HEK293T (cell line): ENCODE measurements around the gene MTF2.

Experiments used
- CTCF ChIA-PET: fragments of 350-600 bp; formaldehyde crosslinking; extraction: SDS; loops from one replicate; lab custom pipeline; 2021; ENCODE audit warnings: antibody characterized with exemption, inconsistent platforms; lab: Yijun Ruan, JAX
- POLR2A ChIA-PET: fragments of 350-600 bp; formaldehyde crosslinking; extraction: SDS; loops from one replicate; lab custom pipeline; 2020; ENCODE audit warnings: antibody characterized with exemption, inconsistent platforms; lab: Yijun Ruan, JAX
- DNase-seq: peaks from one replicate; pipeline ENCODE4 v3.0.0; 2012; ENCODE audit warnings: mixed read lengths; ENCODE audit errors: extremely low spot score
- ARNT ChIP-seq: fragments of 450-650 bp; IDR thresholded peaks from 2 replicates; pipeline ENCODE4 v1.6.1; 2017; ENCODE audit warnings: mild to moderate bottlenecking
- BHLHE40 ChIP-seq: fragments of 450-650 bp; IDR thresholded peaks from 2 replicates; pipeline ENCODE4 v1.6.1; 2016; ENCODE audit warnings: mild to moderate bottlenecking, moderate library complexity, borderline replicate concordance
- CTBP1 ChIP-seq: fragments of 450-650 bp; IDR thresholded peaks from 2 replicates; pipeline ENCODE4 v1.6.1; 2016; ENCODE audit warnings: borderline replicate concordance
- ELF4 ChIP-seq: fragments of 450-650 bp; IDR thresholded peaks from 2 replicates; pipeline ENCODE4 v1.6.1; 2017; ENCODE audit warnings: antibody characterized with exemption
- FOXA1 ChIP-seq: fragments of 450-650 bp; IDR thresholded peaks from 2 replicates; pipeline ENCODE4 v1.6.1; 2016; ENCODE audit warnings: mild to moderate bottlenecking
- FOXK2 ChIP-seq: fragments of 450-650 bp; IDR thresholded peaks from 2 replicates; pipeline ENCODE4 v1.6.1; 2016; ENCODE audit warnings: mild to moderate bottlenecking
- FOXM1 ChIP-seq: fragments of 450-650 bp; IDR thresholded peaks from 2 replicates; pipeline ENCODE4 v1.6.1; 2017; ENCODE audit warnings: mild to moderate bottlenecking, borderline replicate concordance
- HDGF ChIP-seq: fragments of 450-650 bp; IDR thresholded peaks from 2 replicates; pipeline ENCODE4 v1.6.1; 2017; ENCODE audit warnings: antibody characterized with exemption, borderline replicate concordance
- L3MBTL2 ChIP-seq: fragments of 450-650 bp; conservative IDR thresholded peaks from 2 replicates; pipeline ENCODE4 v1.6.1; 2016; ENCODE audit warnings: mild to moderate bottlenecking
- LEF1 ChIP-seq: fragments of 450-650 bp; IDR thresholded peaks from 2 replicates; pipeline ENCODE4 v1.6.1; 2017; ENCODE audit warnings: mild to moderate bottlenecking, borderline replicate concordance
- NFRKB ChIP-seq: fragments of 450-650 bp; IDR thresholded peaks from 2 replicates; pipeline ENCODE4 v1.6.1; 2016; ENCODE audit warnings: mild to moderate bottlenecking, moderate library complexity
- SP1 ChIP-seq: fragments of 450-650 bp; IDR thresholded peaks from 2 replicates; pipeline ENCODE4 v1.6.1; 2017
- SUZ12 ChIP-seq: fragments of 450-650 bp; IDR thresholded peaks from 2 replicates; pipeline ENCODE4 v1.6.1; 2016; ENCODE audit warnings: mild to moderate bottlenecking
- TARDBP ChIP-seq: fragments of 450-650 bp; IDR thresholded peaks from 2 replicates; pipeline ENCODE4 v1.6.1; 2016
- ZNF384 ChIP-seq: fragments of 450-650 bp; IDR thresholded peaks from 2 replicates; pipeline ENCODE4 v1.6.1; 2016
- TF ChIP-seq, protein P1 (sequence below): fragments of 450-650 bp; IDR thresholded peaks from 2 replicates; pipeline ENCODE4 v1.6.1; 2016

The MTF2 gene

DNA sequence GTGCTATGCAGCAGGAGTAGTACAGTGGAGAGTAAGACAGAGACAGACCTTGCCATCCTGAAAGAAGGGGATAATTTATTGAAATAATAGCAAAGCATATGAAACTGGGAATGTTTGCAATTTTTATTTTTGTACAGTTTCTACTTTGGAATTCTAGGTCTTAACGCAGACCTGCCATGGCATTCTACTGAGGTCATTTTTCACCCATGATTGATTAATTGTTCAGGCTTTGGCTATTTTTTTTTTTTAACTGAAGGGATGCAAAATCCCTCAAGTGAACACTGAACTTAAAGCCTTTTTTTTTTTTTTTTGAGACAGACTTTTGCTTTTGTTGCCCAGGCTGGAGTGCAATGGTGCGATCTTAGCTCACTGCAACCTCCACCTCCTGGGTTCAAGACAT lies 27.1 kb downstream of the MTF2 start:
- POLR2A ChIA-PET: no interaction called here
- CTCF ChIA-PET: no interaction called here
- TF ChIP-seq FOXM1 (no peak), FOXA1 (no peak), NFRKB (no peak), BHLHE40 (no peak), ARNT (no peak), SUZ12 (no peak), TARDBP (no peak), HDGF (no peak), SP1 (no peak), FOXK2 (no peak), L3MBTL2 (no peak), ELF4 (no peak), CTBP1 (no peak), ZNF384 (no peak), LEF1 (no peak)
- TF ChIP-seq, protein P1, sequence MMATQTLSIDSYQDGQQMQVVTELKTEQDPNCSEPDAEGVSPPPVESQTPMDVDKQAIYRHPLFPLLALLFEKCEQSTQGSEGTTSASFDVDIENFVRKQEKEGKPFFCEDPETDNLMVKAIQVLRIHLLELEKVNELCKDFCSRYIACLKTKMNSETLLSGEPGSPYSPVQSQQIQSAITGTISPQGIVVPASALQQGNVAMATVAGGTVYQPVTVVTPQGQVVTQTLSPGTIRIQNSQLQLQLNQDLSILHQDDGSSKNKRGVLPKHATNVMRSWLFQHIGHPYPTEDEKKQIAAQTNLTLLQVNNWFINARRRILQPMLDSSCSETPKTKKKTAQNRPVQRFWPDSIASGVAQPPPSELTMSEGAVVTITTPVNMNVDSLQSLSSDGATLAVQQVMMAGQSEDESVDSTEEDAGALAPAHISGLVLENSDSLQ: no peak
- no peak for DNase-seq

DNA sequence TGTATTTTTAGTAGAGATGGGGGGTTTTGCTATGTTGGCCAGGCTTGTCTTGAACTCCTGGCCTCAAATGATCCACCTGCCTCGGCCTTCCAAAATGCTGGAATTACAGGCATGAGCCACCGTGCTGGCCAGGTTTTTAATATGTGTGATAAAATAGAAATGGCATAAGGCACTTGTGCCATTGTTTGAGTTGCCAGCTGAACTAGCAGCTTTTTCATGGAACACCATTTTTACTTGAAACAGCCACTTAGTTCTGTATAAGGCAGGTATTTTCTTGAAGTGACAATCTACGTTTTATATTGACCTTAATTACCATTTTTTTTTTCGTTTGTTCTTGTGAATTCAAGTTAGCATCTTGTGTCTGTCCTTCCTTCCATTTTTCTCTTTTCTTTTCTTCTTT lies 28.3 kb downstream of the MTF2 start:
- CTCF ChIA-PET: no interaction called here
- POLR2A ChIA-PET: no interaction called here

DNA sequence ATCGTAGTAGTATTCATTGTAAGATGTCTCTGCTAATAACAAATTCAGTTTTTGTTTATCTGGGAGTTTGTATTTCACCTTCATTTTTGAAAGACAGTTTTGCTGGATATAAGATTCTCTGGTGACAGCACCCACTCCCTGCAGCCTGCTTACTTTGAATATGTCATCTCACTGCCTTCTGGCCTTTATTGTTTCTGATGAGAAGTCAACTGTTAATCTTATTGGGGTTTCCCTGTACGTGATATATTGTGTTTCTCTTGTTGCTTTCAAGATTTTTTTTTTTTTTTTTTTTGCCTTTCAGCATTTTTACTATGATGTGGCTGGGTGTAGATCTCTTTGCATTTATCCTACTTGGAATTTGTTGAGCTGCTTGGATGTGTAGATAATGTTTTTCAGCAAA lies 29.3 kb downstream of the MTF2 start:
- ChIA-PET CTCF (no interaction called here), POLR2A (no interaction called here)
- TF ChIP-seq LEF1 (no peak), ZNF384 (no peak), NFRKB (no peak), CTBP1 (no peak), L3MBTL2 (no peak), SP1 (no peak), FOXA1 (no peak), FOXM1 (no peak), ARNT (no peak), ELF4 (no peak), TARDBP (no peak), FOXK2 (no peak), SUZ12 (no peak), HDGF (no peak), BHLHE40 (no peak)
- TF ChIP-seq, protein P1: no peak

More for the DNA sequence above, 28.3 kb downstream of the MTF2 start:
- TF ChIP-seq TARDBP (no peak), NFRKB (no peak), ZNF384 (no peak), LEF1 (no peak), FOXM1 (no peak), FOXK2 (no peak)
- DNase-seq: no peak

DNA sequence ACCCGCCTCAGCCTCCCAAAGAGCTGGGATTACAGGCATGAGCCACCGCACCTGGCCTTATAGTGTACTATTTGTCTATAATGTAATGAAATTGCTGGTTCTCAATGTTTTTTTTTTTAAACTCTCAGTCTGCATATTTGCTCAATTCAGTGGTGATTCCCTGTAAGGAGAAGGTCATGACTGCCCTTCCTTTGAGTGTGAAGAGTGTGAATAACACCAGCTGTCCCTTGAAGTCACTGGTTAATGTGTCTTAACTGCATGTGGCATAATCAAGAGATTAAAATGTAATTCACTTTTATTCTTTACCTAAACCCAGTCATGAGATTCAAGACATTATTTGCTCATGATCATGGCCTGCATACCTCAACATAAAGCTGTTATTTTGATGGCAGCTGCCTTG lies 30.5 kb downstream of the MTF2 start:
- POLR2A ChIA-PET: interaction anchor here (1.4 kb wide), 1 partner anchor 30 kb away, joined by 8 read pairs; the partner anchor contains the start of gene MTF2
- DNase-seq: no peak
- CTCF ChIA-PET: interaction anchor here (0.6 kb wide), 1 partner anchor 15 kb away, joined by 4 read pairs; no protein-coding TSS in a partner anchor
- TF ChIP-seq HDGF (no peak), CTBP1 (no peak), LEF1 (no peak), FOXA1 (no peak), FOXM1 (no peak), BHLHE40 (no peak), FOXK2 (no peak), L3MBTL2 (no peak), SP1 (no peak), ZNF384 (no peak), SUZ12 (no peak), TARDBP (no peak), ELF4 (no peak), NFRKB (no peak)
- TF ChIP-seq, protein P1: no peak

More for the DNA sequence above, 29.3 kb downstream of the MTF2 start:
- DNase-seq: no peak

DNA sequence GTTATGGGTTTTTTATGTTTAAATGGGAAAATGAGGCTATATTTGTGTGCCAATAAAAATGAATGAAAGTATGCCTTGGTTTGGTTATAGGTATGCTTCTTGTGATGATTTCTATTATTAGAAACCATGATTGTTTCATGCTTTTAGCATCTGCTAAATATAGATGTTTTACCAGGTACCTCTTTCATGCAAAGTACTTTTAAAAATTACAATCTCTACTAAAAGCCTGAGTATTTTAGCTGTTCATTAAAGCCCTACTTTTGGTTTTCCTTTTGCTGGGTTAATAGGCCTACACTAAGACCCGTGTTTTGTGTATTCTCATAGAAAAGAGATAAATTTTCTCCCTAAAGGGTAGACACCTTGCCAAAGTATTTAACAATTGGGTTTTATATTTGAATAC lies 32.0 kb downstream of the MTF2 start:
- TF ChIP-seq BHLHE40: no peak
- no peak for TF ChIP-seq NFRKB
- no peak for TF ChIP-seq FOXK2
- TF ChIP-seq ZNF384: no peak
- no peak for TF ChIP-seq L3MBTL2
- no peak for TF ChIP-seq SP1
- no peak for TF ChIP-seq HDGF
- TF ChIP-seq ARNT: no peak
- no peak for TF ChIP-seq ELF4
- no peak for TF ChIP-seq FOXM1
- TF ChIP-seq, protein P1: no peak
- TF ChIP-seq LEF1: no peak
- no peak for TF ChIP-seq CTBP1
- no peak for TF ChIP-seq TARDBP
- TF ChIP-seq SUZ12: no peak
- ChIA-PET POLR2A (interaction anchor here (0.9 kb wide), 1 partner anchor 32 kb away, joined by 3 read pairs; the partner anchor contains the start of gene MTF2), CTCF (no interaction called here)
- no peak for DNase-seq

DNA sequence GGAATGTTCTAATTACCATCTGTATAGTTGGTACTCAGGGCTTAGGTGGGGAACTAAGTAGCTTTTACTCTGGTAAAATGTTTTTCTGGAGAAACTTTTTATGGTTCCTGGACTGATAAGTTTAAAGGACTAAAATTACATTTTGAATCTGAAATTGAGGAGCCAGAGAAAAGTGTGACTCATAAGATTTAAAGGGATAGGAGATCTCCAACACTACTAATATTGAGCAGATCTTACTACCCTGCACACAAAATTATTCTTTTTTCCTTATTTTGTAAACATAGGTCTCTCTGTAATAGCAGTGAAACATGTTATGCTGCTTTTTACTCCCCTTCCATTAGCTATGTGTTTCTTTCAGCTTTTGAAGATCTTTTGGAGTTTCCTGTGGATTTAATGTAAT lies 32.5 kb downstream of the MTF2 start:
- ChIA-PET CTCF (no interaction called here), POLR2A (interaction anchor here (0.9 kb wide), 1 partner anchor 32 kb away, joined by 3 read pairs; the partner anchor contains the start of gene MTF2)
- no peak for DNase-seq
- no peak for TF ChIP-seq ELF4
